Mammary epithelial cell (primary cell): Measurements from ENCODE around the gene PCMTD2.

Source experiments
- EZH2 ChIP-seq: IDR thresholded peaks from 2 replicates; pipeline ENCODE4 v1.6.1; 2012; ENCODE audit warnings: low read length, inconsistent platforms, borderline replicate concordance
- TF ChIP-seq, protein P1 (sequence below), 2 donors: IDR thresholded peaks in 1 of 2; conservative IDR thresholded peaks in 1 of 2; 2 replicates each; pipeline ENCODE4 v1.5.1; 2011 to 2012; ENCODE audit warnings: inconsistent platforms in 2 of 2, low read length in 2 of 2, mild to moderate bottlenecking in 2 of 2, control low read depth in 1 of 2, low read depth in 1 of 2; ENCODE audit not compliant: insufficient read depth in 1 of 2; ENCODE audit errors: extremely low read depth in 1 of 2

GRCh38 chr20:64283646-64284045 lies 28.1 kb downstream of the PCMTD2 start:
- TF ChIP-seq, protein P1, sequence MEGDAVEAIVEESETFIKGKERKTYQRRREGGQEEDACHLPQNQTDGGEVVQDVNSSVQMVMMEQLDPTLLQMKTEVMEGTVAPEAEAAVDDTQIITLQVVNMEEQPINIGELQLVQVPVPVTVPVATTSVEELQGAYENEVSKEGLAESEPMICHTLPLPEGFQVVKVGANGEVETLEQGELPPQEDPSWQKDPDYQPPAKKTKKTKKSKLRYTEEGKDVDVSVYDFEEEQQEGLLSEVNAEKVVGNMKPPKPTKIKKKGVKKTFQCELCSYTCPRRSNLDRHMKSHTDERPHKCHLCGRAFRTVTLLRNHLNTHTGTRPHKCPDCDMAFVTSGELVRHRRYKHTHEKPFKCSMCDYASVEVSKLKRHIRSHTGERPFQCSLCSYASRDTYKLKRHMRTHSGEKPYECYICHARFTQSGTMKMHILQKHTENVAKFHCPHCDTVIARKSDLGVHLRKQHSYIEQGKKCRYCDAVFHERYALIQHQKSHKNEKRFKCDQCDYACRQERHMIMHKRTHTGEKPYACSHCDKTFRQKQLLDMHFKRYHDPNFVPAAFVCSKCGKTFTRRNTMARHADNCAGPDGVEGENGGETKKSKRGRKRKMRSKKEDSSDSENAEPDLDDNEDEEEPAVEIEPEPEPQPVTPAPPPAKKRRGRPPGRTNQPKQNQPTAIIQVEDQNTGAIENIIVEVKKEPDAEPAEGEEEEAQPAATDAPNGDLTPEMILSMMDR (conservative IDR thresholded peaks at IDR 0.05 in 1 of 2, IDR thresholded peaks at IDR 0.05 in 1 of 2; ENCODE audit: extremely low read depth in 1 of 2, insufficient read depth in 1 of 2, low read depth in 1 of 2, low read length in 2 of 2) = no peak
- TF ChIP-seq EZH2 = no peak
